Left hindlimb (tissue), 1 donor: Measurements from ENCODE around the gene ERCC6L2.
A peak's percentile ranks its signal among the peaks of the same experiment; 100 is the strongest.

Source experiments
- DNase-seq: peaks from one replicate; pipeline ENCODE4 v3.0.0-alpha.2; 2018

The ERCC6L2 gene

DNA sequence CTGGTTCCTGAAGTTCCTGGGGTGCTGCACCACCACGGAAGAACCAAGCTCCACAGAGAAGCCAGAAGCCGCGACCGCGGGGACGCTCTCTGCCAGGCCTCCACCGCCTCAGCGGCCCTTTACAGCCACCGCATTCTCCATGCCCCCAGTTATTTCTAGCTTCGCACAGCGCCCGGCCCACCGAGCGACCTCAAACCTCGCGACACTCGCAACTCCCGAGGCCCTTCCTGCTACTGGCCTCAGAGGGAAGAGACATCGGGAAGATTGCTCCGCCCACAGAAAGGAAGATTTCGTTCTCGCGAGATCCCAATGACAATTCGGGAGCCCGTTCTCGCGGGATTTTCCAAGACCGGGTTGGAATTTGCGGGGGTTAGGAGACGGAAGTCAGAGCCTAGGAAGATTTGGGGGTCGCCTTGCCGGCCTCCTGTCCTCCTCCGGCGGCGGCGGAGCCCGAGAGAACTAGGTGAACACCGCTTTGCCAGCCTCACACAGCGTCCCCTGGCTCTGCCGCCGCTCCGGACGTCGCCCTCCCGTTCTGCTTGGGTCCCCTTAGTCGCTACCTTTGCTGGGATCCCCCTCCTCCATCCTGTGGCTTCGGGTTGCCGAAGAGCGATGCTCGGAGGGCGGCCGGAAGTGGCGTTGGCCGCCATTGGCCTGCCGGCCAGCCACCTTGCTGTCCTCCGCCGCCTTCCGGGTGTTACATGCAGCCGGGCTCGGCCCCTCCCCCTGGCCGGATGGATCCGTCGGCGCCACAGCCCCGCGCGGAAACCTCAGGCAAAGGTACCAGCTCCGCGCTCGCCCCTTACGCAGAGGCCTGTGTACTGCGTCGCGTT, at the start of gene ERCC6L2:
Gene ERCC6L2, plus strand, starts transcription at position 387 of the 833 bp plus-strand sequence. Its CDS starts 348 bp downstream, at position 735.
- peak; percentile 98 for DNase-seq

GRCh38 chr9:95826183-95826838, 49.2 kb upstream of the ERCC6L2 start:
- DNase-seq: no peak

DNA sequence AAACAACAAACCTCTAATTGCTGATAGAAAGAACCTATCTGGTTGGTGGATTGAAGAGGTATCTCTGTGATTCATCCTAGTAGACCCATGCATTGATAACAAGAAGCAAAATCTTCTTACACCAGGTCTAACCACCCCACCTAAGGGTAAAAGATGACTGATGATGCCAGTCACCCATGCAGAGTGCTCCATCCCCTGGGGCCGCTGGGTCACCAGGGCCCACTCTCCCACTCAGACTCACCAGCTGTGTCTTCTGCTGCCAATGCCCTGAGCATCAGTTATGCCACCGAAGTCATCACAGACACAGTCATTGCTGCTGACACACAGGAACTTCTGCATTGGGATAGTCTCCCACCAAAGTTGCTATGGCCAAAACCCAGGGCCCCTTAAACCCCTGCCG, 44.7 kb upstream of the ERCC6L2 start:
- no peak for DNase-seq

GRCh38 chr9:95831810-95832209, 43.7 kb upstream of the ERCC6L2 start:
- DNase-seq: no peak

- no peak for DNase-seq
Observed at GRCh38 chr9:95833546-95834178, 41.8 kb upstream of the ERCC6L2 start.

GRCh38 chr9:95834281-95834907, 41.1 kb upstream of the ERCC6L2 start:
- peak; percentile 49 for DNase-seq

GRCh38 chr9:95835393-95835792, 40.1 kb upstream of the ERCC6L2 start:
- DNase-seq: no peak

- DNase-seq: no peak
Observed at GRCh38 chr9:95836072-95836471, 39.4 kb upstream of the ERCC6L2 start.

DNA sequence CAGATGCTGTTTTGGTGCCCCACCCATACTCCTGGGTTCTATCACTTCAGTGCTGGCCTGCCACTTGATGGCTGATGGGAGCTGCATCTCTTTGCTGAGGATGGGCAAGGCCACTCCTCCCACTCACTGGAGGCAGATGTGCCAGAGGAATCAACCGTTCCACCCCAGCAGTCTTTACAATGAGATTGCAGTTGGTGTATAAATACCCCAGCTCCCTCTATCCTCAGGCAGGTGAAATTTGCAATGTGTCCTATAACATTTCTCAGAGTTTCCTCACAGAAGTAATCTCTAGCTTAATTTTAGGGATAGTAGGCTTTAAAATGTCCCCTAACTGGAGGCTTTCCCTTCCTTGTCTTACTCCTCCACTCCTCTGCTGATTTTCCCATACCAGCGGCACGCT, 36.5 kb upstream of the ERCC6L2 start:
- no peak for DNase-seq

DNA sequence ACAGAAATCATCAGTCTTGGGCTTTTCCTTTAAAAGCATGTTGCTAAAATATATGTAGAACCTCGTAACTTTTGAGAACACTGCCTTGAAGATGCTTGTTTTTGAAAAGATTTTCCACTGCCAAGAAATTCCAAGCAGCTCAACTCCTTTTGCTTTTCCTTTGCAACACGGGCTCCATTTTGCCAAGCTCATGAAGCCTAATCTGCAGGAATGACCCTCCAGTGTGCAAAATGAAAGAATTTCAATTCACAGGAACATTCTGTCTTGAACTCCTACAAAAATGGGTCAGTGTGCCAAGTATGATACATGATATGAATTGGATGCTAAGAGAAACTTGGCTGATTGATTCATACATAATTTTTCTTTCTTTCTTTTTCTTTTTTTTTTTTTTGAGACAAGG, 35.4 kb upstream of the ERCC6L2 start:
- no peak for DNase-seq

- no peak for DNase-seq
Observed at GRCh38 chr9:95841377-95841776, 34.1 kb upstream of the ERCC6L2 start.

GRCh38 chr9:95845751-95846150, 29.7 kb upstream of the ERCC6L2 start:
- DNase-seq: no peak

DNA sequence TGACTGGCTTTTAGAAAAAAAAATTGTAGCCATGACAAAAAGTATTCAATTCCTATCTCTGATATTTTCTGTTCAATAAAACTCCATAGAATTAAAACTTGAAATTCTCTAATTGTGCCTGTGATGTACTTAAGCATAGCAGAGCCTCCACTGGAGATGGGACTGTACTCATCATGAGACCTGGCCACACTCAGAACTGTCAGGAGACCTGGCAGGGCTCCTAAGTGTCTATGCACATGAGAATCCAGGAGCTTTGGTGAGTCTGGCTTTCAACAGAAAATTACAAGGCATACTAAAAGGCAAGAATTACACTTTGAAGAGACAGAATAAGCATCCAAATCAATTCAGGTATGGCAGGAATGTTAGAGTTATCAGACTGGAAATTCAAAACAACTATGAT, 26.7 kb upstream of the ERCC6L2 start:
- no peak for DNase-seq

DNA sequence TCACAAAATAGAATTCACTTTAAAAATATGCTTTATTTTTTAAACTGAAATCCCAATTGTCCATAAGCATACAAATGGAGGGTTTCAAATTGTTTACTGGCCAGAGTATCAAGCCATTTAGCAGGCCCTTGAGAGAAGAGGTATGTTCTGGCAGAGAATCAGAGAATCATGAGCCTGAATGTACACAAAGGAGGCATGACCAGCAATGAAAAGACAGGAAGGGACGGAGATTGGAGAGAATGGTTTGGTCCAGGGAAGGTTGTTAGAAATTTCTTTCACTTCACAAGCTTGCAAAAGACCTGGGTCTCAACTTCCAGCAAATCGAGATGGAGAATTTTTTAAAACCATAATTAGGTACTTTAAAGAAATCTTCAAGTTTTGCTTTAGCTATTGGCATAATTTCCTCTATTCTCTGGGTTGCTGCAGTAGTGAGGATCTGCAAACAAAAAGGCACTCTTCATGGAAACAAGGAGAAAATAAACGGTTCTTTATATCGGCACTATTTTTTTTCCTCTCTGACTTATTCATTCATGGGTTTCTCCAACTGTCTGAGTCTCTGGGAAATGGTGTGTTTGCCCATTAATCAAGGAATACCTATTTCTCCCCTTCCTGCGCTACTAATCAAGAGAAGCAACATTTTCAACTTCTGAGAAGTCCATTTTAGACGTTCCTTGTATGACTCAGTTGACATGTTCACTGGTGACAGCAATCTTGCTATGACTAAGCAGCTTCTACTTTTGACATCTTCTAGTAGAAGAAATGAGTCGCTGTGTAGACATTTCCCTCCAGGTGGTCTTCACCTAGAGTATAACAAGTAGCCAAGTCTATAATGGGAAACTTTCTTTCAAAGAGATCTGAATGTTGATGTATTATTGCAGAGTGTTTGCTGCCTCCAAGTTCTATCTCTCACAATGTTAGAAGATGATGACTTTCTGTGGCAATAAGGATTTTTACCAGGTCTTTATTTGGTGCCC, 23.1 kb upstream of the ERCC6L2 start:
- DNase-seq: no peak

- no peak for DNase-seq
Observed at GRCh38 chr9:95854386-95855020, 21.0 kb upstream of the ERCC6L2 start.

- no peak for DNase-seq
Observed at GRCh38 chr9:95855961-95856360, 19.5 kb upstream of the ERCC6L2 start.

GRCh38 chr9:95857124-95857523, 18.4 kb upstream of the ERCC6L2 start:
- DNase-seq: peak; percentile 62

- DNase-seq: no peak
Observed at GRCh38 chr9:95857896-95858295, 17.6 kb upstream of the ERCC6L2 start.

- no peak for DNase-seq
Observed at GRCh38 chr9:95862343-95862742, 13.1 kb upstream of the ERCC6L2 start.

GRCh38 chr9:95864852-95865580, 10.5 kb upstream of the ERCC6L2 start:
- DNase-seq: no peak

- DNase-seq: no peak
Observed at GRCh38 chr9:95870352-95870751, 5.1 kb upstream of the ERCC6L2 start.
